ENCODE results near the gene PCDHGA1.

PCDHGA1 gene

GRCh38 chr5:141465351-141465750, 135.0 kb downstream of the PCDHGA1 start:
- DNase-seq: no peak

GRCh38 chr5:141475625-141476131, 145.4 kb downstream of the PCDHGA1 start, which contains the start of gene PCDHGC3:
Gene PCDHGC3 (plus strand): TSS chr5:141475966. CDS start chr5:141476117, 151 bp downstream.
- peak; percentile 62 to 70 for DNase-seq

GRCh38 chr5:141476132-141476911, 146.0 kb downstream of the PCDHGA1 start:
- peak; percentile 19 to 30 for DNase-seq

GRCh38 chr5:141477044-141477575, 146.8 kb downstream of the PCDHGA1 start:
- DNase-seq: no peak

- DNase-seq: no peak
Measured at GRCh38 chr5:141477815-141478214, 147.5 kb downstream of the PCDHGA1 start.

GRCh38 chr5:141478321-141478945, 148.1 kb downstream of the PCDHGA1 start:
- DNase-seq: no peak

GRCh38 chr5:141479776-141480175, 149.5 kb downstream of the PCDHGA1 start:
- no peak for DNase-seq

GRCh38 chr5:141483902-141484301, 153.6 kb downstream of the PCDHGA1 start:
- no peak for DNase-seq

GRCh38 chr5:141484310-141484640, 154.0 kb downstream of the PCDHGA1 start:
- no peak for DNase-seq

- DNase-seq: no peak
Measured at GRCh38 chr5:141484641-141485311, 154.5 kb downstream of the PCDHGA1 start, which contains the start of gene PCDHGC4. Gene PCDHGC4 (plus strand): TSS chr5:141485030. CDS start chr5:141485174, 144 bp downstream.

GRCh38 chr5:141485321-141486055, 155.2 kb downstream of the PCDHGA1 start:
- DNase-seq: no peak

GRCh38 chr5:141486091-141486490, 155.8 kb downstream of the PCDHGA1 start:
- no peak for DNase-seq

GRCh38 chr5:141487131-141487530, 156.8 kb downstream of the PCDHGA1 start:
- no peak for DNase-seq

GRCh38 chr5:141488591-141489561, 158.6 kb downstream of the PCDHGA1 start, which contains the start of gene PCDHGC5:
Gene PCDHGC5 (plus strand): TSS chr5:141489081. CDS start chr5:141489241, 160 bp downstream.
- no peak for DNase-seq

- DNase-seq: no peak
Measured at GRCh38 chr5:141489841-141490240, 159.5 kb downstream of the PCDHGA1 start.

GRCh38 chr5:141490271-141490670, 160.0 kb downstream of the PCDHGA1 start:
- DNase-seq: no peak

- no peak for DNase-seq
Measured at GRCh38 chr5:141490771-141491170, 160.5 kb downstream of the PCDHGA1 start.

GRCh38 chr5:141491323-141492167, 161.2 kb downstream of the PCDHGA1 start:
- DNase-seq: no peak

- peak; percentile 39 for DNase-seq
Measured at GRCh38 chr5:141492168-141492885, 162.0 kb downstream of the PCDHGA1 start.

Measured in activated CD4-positive, alpha-beta T cell treated with anti-CD3 and anti-CD28 coated beads, Interleukin-2, amount 50 U/mL, for 48 hours (primary cell).